Right lobe of liver (tissue), 4 donors: ENCODE data around the gene ITPKA.

Source experiments
- CTCF ChIP-seq, 4 donors: fragments of 200-600 bp in 3 of 4; fragments of 450-650 bp in 1 of 4; IDR thresholded peaks; one replicate each; pipeline versions ENCODE4 v1.5.1 to v1.8.0; 2016 to 2022; ENCODE audit warnings: antibody characterized with exemption in 4 of 4, mild to moderate bottlenecking in 2 of 4
- POLR2A ChIP-seq: fragments of 450-650 bp; IDR thresholded peaks from one replicate; pipeline ENCODE4 v1.6.1; 2017; ENCODE audit warnings: antibody characterized with exemption, mild to moderate bottlenecking
- donor health status: DM: no; HTN: no; CAD: no.
- donor health status: DM: no; HTN: no; CAD: no.
- donor health status: DM: no; HTN: yes; CAD: no.

GRCh38 chr15:41483519-41483918, 10.2 kb upstream of the ITPKA start:
- TF ChIP-seq CTCF (IDR thresholded peaks at IDR 0.05), result no peak
- TF ChIP-seq POLR2A, result no peak
